GM12891 (cell line): ENCODE results near the gene TMEM174.

ENCODE experiments used
- PAX5 ChIP-seq: IDR thresholded peaks from 2 replicates; pipeline ENCODE4 v1.6.1; 2011; ENCODE audit warnings: low read length, moderate library complexity, mild to moderate bottlenecking; ENCODE audit not compliant: insufficient read depth, severe bottlenecking
- POLR2A ChIP-seq: IDR thresholded peaks from 2 replicates; pipeline ENCODE4 v1.6.1; 2011; ENCODE audit warnings: low read depth, low read length, control low read depth
- POLR2AphosphoS5 ChIP-seq: IDR thresholded peaks from 2 replicates; pipeline ENCODE4 v1.6.1; 2011; ENCODE audit warnings: low read depth, low read length, control low read depth

DNA sequence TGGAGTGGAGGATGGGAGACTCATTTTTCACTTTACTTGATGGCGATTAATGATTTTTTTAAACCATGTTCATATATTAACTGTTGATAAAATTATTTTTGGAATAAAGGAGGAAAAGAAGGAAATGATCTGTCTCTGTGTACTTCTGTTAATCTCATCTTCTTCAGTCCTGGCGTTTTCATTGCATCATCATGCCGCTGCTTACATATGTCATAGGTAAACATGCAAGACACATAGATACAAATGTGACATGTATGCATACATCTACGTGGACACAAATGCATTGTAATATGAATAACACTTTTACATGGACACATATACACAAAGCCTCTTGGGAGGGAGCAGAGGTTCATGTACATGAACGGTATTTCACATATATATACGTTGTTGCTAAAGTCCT, 10.0 kb downstream of the TMEM174 start:
- TF ChIP-seq POLR2A (no peak), POLR2AphosphoS5 (no peak), PAX5 (no peak)
